GM23248 (cell line): Measurements from ENCODE around the gene FKBP1B. TPM values are rescaled to one million over a fixed set of nuclear protein-coding genes. Genes with fewer than 3 reads are reported as not detected.
A peak's percentile ranks its signal among the peaks of the same experiment; 100 is the strongest.
"Not testable (repeated sequence)": the region's sequence is repeated elsewhere in the genome, so short reads cannot be mapped to it uniquely, and the experiment has no call there.

Experiments
- DNase-seq: peaks from one replicate; pipeline ENCODE4 v3.0.0-alpha.2; 2015
- H2AFZ ChIP-seq: fragments of 200-600 bp; sonication (generic); 2 replicates; pipeline ENCODE4 v1.6.1; 2016; ENCODE audit warnings: antibody characterized with exemption
- H3F3A ChIP-seq: fragments of 200-600 bp; sonication (generic); 2 replicates; pipeline ENCODE4 v1.6.1; 2016; ENCODE audit warnings: mild to moderate bottlenecking, antibody characterized with exemption, mixed run types; ENCODE audit not compliant: insufficient read depth
- H3K27ac ChIP-seq: fragments of 200-600 bp; sonication (generic); 2 replicates; pipeline ENCODE4 v1.5.1; 2016; ENCODE audit warnings: mild to moderate bottlenecking
- H3K27me3 ChIP-seq: fragments of 200-600 bp; sonication (generic); replicated peaks from 2 replicates; pipeline ENCODE4 v1.6.1; 2016; ENCODE audit warnings: mild to moderate bottlenecking; ENCODE audit not compliant: insufficient read depth
- H3K36me3 ChIP-seq: fragments of 200-600 bp; sonication (generic); 2 replicates; pipeline ENCODE4 v1.6.1; 2016; ENCODE audit warnings: low read depth, mild to moderate bottlenecking
- H3K4me1 ChIP-seq: fragments of 200-600 bp; sonication (generic); 2 replicates; pipeline ENCODE4 v1.6.1; 2016; ENCODE audit warnings: mild to moderate bottlenecking; ENCODE audit not compliant: insufficient read depth
- H3K4me2 ChIP-seq: fragments of 200-600 bp; sonication (generic); one replicate; pipeline ENCODE4 v1.6.1; 2016; ENCODE audit warnings: mild to moderate bottlenecking; ENCODE audit not compliant: unreplicated experiment
- H3K4me3 ChIP-seq: fragments of 200-600 bp; sonication (generic); 2 replicates; pipeline ENCODE4 v1.5.1; 2016; ENCODE audit warnings: mild to moderate bottlenecking
- H3K79me2 ChIP-seq: fragments of 200-600 bp; sonication (generic); 2 replicates; pipeline ENCODE4 v1.6.1; 2016; ENCODE audit warnings: mild to moderate bottlenecking; ENCODE audit not compliant: insufficient read depth
- H3K9ac ChIP-seq: fragments of 200-600 bp; sonication (generic); 2 replicates; pipeline ENCODE4 v1.6.1; 2016; ENCODE audit warnings: mild to moderate bottlenecking
- H3K9me2 ChIP-seq: fragments of 200-600 bp; sonication (generic); 2 replicates; pipeline ENCODE4 v1.6.1; 2016; ENCODE audit warnings: mixed run types, mild to moderate bottlenecking, moderate library complexity; ENCODE audit not compliant: insufficient read depth
- H3K9me3 ChIP-seq: fragments of 200-600 bp; sonication (generic); one replicate; pipeline ENCODE4 v1.6.1; 2017; ENCODE audit warnings: low read depth
- H4K20me1 ChIP-seq: fragments of 200-600 bp; sonication (generic); 2 replicates; pipeline ENCODE4 v1.6.0; 2016; ENCODE audit not compliant: insufficient read depth
- EZH2 ChIP-seq: fragments of 200-600 bp; sonication (generic); IDR thresholded peaks from 2 replicates; pipeline ENCODE4 v1.6.1; 2018; ENCODE audit warnings: antibody characterized with exemption, mild to moderate bottlenecking; ENCODE audit not compliant: insufficient read depth, poor library complexity, severe bottlenecking
- EZH2phosphoT487 ChIP-seq: fragments of 200-600 bp; sonication (generic); IDR thresholded peaks from 2 replicates; pipeline ENCODE4 v1.6.1; 2018; ENCODE audit warnings: antibody characterized with exemption, moderate library complexity, mild to moderate bottlenecking, low read depth; ENCODE audit not compliant: insufficient read depth
- WGBS, 2 experiments: methylation state at CpG; one replicate each; pipeline ENCODE4 v1.1.6; 2015 to 2017; ENCODE audit warnings: low lambda C conversion rate in 2 of 2, low coverage in 1 of 2; ENCODE audit errors: missing lambda C conversion rate in 2 of 2; 5-methylcytosine and 5-hydroxymethylcytosine counted together
- in situ Hi-C: fragments of 300-500 bp; cut with MboI; formaldehyde crosslinking; loops from 2 replicates; pipeline ENCODE4 v1.15.0; 2020
- polyA plus RNA-seq: library from polyadenylated mRNA; unstranded; fragments of >200 nt; fragmentation: Nextera tagmentation; extraction: Ambion mirVana; gene quantifications from 2 replicates; pipeline ENCODE4 v1.2.1, GENCODE V29; 2016
- total RNA-seq: library from RNA; depleted of rRNA; stranded (reverse); fragments of >200 nt; shearing (Covaris generic); gene quantifications from 2 replicates; pipeline ENCODE4 v1.2.3, GENCODE V29; 2014

Gene FKBP1B
- total and polyA plus RNA-seq, 2 experiments from 2014 or later, result 7.5 to 8.7 TPM

DNA sequence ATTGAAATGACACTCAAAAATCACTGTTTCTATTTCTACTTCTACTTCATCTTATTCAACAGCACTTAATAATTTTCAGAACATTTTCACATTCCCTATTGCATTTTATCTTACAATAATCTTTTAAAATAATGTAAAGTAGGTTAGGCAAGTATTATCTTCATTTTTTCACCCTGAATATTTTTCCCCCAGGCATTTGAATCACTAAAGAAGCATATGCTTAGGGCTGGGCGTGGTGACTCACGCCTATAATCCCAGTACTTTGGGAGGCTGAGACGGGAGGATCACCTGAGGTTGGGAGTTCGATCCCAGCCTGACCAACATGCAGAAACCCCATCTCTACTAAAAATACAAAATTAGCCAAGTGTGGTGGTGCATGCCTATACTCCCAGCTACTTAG lies 9.0 kb upstream of the FKBP1B start:
- no peaks in the 10 kb centered on the region for H3K9me2 ChIP-seq
- H3F3A ChIP-seq, result no peaks in the 10 kb centered on the region
- peaks cover 16% of the 10 kb centered on the region; the same call in 1 of the 2 replicates for H3K36me3 ChIP-seq
- H3K27ac ChIP-seq, result no peak overlapping the region
- H3K27me3 ChIP-seq, result no peaks in the 10 kb centered on the region
- WGBS, 2 experiments, result 88 to 90% methylated on average over 4 of the region's 4 CpGs
- no peak overlapping the region for H2AFZ ChIP-seq
- no peak overlapping the region for H3K9ac ChIP-seq
- DNase-seq, result no peak
- TF ChIP-seq EZH2phosphoT487 (no peak), EZH2 (no peak)
- H3K4me1 ChIP-seq, result no peaks in the 10 kb centered on the region
- no peak overlapping the region for H3K4me3 ChIP-seq
- no peak overlapping the region for H3K4me2 ChIP-seq
- in situ Hi-C loops, result no loop called here
- H3K79me2 ChIP-seq, result peaks cover 53% of the 10 kb centered on the region
- no peaks in the 10 kb centered on the region for H3K9me3 ChIP-seq
- H4K20me1 ChIP-seq, result no peaks in the 10 kb centered on the region

DNA sequence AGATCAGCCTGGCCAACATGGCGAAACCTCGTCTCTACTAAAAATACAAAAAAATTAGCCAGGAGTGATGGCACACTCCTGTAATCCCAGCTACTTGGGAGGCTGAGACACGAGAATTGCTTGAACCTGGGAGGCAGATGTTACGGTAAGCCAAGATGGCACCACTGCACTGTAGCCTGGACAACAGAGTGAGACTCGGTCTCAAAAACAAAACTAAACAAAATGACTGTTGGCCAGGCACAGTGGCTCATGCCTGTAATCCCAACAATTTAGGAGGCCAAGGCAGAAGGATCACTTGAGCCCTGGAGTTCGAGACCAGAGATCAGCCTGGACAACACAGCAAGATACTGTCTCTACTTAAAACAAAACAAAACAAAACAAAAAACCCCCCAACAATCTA lies 6.4 kb upstream of the FKBP1B start:
- H3K4me3 ChIP-seq, H3K36me3 ChIP-seq, in situ Hi-C loops, H3K4me2 ChIP-seq, H3F3A ChIP-seq, DNase-seq, H2AFZ ChIP-seq, H4K20me1 ChIP-seq, H3K9me3 ChIP-seq, H3K9ac ChIP-seq, H3K4me1 ChIP-seq, H3K27ac ChIP-seq, H3K27me3 ChIP-seq, H3K9me2 ChIP-seq: not testable (repeated sequence)
- WGBS, 2 experiments, result 96 to 97% methylated on average over 6 of the region's 6 CpGs
- H3K79me2 ChIP-seq, result peaks cover 55% of the 10 kb centered on the region

DNA sequence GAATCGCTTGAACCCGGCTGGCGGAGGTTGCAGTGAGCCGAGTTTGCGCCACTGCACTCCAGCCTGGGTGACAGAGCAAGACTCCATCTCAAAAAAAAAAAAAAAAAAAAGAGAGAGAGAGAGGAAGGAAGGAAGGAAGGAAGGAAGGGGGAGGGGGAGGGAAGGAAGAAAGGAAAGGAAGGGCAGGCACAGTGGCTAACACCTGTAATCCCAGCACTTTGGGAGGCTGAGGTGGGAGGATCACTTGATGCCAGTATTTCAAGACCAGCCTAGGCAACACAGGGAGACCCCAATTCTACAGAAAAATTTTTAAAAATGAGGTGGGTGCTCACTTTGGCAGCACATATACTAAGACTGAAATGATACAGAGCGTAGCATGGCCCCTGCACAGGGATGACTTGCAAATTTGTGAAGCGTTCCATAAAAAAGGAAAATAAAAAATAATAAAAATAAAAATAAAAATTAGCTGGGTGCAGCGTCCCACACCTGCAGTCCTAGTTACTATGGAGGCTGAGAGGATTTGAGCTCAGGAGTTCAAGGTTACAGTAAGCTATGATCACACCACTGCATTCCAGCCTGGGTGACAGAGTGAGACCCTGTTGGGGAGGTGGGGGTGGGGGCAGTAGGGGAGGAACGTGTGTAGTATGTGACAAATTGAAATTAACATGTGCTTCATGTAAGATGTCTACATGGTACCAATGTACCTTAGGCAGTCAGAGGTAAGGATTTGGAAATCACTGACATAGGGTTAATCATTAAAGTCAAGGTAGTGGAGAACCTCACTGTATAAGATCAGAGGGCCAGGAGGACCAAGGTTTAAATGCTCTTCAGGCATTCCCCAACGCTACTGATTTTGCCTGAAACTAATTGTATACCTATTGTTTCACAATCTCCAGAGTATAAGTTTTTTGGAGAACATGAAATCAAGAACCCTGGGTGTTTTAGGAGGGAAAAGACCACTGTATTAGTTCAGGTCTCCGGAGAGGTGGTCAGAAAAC lies 3.7 kb upstream of the FKBP1B start:
- Histone ChIP-seq H4K20me1 (no peaks in the 10 kb centered on the region), H3K4me2 (peak overlapping the region; percentile 79), H3K36me3 (no peaks in the 10 kb centered on the region), H3K4me3 (peak overlapping the region; percentile 87), H3K27me3 (no peaks in the 10 kb centered on the region), H3K27ac (no peak overlapping the region), H3K79me2 (peaks cover 44% of the 10 kb centered on the region), H3K9ac (peak overlapping the region; percentile 78; the same call in 1 of the 2 replicates), H3K9me2 (no peaks in the 10 kb centered on the region), H2AFZ (peak overlapping the region; percentile 96), H3K9me3 (no peaks in the 10 kb centered on the region), H3F3A (peaks cover 10% of the 10 kb centered on the region; the same call in 1 of the 2 replicates), H3K4me1 (peaks cover 9% of the 10 kb centered on the region; the same call in 1 of the 2 replicates)
- in situ Hi-C loops, result no loop called here
- WGBS, 2 experiments, result 78% methylated on average over 11 of the region's 11 CpGs
- no peak for TF ChIP-seq EZH2phosphoT487
- TF ChIP-seq EZH2, result no peak
- no peak for DNase-seq

DNA sequence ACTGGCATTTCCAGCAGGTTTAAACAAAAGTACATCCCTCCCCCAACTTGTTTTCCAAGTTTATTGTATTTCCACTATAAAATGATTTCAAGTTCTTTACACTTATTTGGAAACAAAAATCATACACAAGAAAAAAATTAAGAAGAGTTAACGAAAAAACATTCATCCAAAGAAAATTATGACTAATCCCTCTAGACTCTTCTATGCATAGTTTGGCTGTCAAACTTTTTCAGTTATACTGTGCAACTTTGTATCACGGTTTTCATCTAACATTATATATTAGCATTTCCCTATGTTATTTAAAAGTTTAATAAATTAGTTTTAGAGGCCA lies 3.0 kb upstream of the FKBP1B start:
- H4K20me1 ChIP-seq, result no peaks in the 10 kb centered on the region
- peaks cover 10% of the 10 kb centered on the region for H3F3A ChIP-seq
- H3K9me3 ChIP-seq, result no peaks in the 10 kb centered on the region
- peaks cover 37% of the 10 kb centered on the region for H3K79me2 ChIP-seq
- H3K9me2 ChIP-seq, result no peaks in the 10 kb centered on the region
- H3K4me1 ChIP-seq, result peaks cover 9% of the 10 kb centered on the region; the same call in 1 of the 2 replicates
- 0 to 1% methylated on average over 2 of the region's 2 CpGs for WGBS, 2 experiments
- no peaks in the 10 kb centered on the region for H3K27me3 ChIP-seq
- peak overlapping the region; percentile 96 for H2AFZ ChIP-seq
- in situ Hi-C loops, result no loop called here
- peak overlapping the region; percentile 19; the same call in 1 of the 2 replicates for H3K27ac ChIP-seq
- no peaks in the 10 kb centered on the region for H3K36me3 ChIP-seq
- H3K4me3 ChIP-seq, result peak overlapping the region; percentile 87
- TF ChIP-seq EZH2, result no peak
- TF ChIP-seq EZH2phosphoT487, result no peak
- peak overlapping the region; percentile 79 for H3K4me2 ChIP-seq
- H3K9ac ChIP-seq, result peak overlapping the region; percentile 78
- DNase-seq, result peak; percentile 64
